ENCODE data around the gene KCNK7. TPM values are rescaled to one million over a fixed set of nuclear protein-coding genes. Genes with fewer than 3 reads are reported as not detected.

The KCNK7 gene
- total RNA-seq, 1 experiment from 2014 or later, result 0.69 TPM

GRCh38 chr11:65575568-65576231 is 19.9 kb downstream of the KCNK7 start, which contains the start of gene EHBP1L1:
EHBP1L1 (plus strand) TSS chr11:65576053; CDS start chr11:65576303, 250 bp downstream.
- ChIA-PET POLR2A (interaction anchor here (0.5 kb wide), 1 partner anchor 57 kb away, joined by 3 read pairs; no protein-coding TSS in a partner anchor), CTCF (interaction anchor here (0.5 to 2.2 kb wide), 4 partner anchors 12 to 727 kb away, joined by 3 to 7 read pairs (median 4); no protein-coding TSS in a partner anchor)
- Histone ChIP-seq H3K9me3 (ENCODE audit: control insufficient read depth, insufficient read depth, low read depth, low read length) (no peaks in the 10 kb centered on the region), H3K4me3 (ENCODE audit: low read depth in 2 of 2, low read length in 2 of 2) (peak within 1 kb of the TSS; percentile 82 to 93), H3K4me1 (ENCODE audit: control insufficient read depth, insufficient read depth, low read length) (peaks cover 50% of the 10 kb centered on the region), H3K27ac (ENCODE audit: low read length) (peak within 1 kb of the TSS; percentile 99), H3K27me3 (ENCODE audit: control insufficient read depth, insufficient read depth, low read length) (no peaks in the 10 kb centered on the region), H3K36me3 (ENCODE audit: control insufficient read depth, insufficient read depth, low read length) (no peaks in the 10 kb centered on the region; the same call in 1 of the 2 replicates)
- intact Hi-C loops (cut with micrococcal nuclease; ENCODE audit: unreplicated experiment) (loop anchor here (2.0 kb wide), 1 partner anchor 39 kb away; the partner anchor contains the start of genes MAP3K11 and PCNX3), in situ Hi-C loops (cut with HindIII; ENCODE audit: low pct_unique_long_range_greater_than_20kb, low sequenced_read_pairs) (no loop called here)
- TF ChIP-seq CTCF (IDR thresholded peaks at IDR 0.05) (no peak), TCF7L2 (IDR thresholded peaks at IDR 0.05; ENCODE audit: low read depth, low read length) (no peak), REST (IDR thresholded peaks at IDR 0.05; ENCODE audit: insufficient read depth in 1 of 2, low read depth in 2 of 2, low read length in 1 of 2) (no peak), POLR2AphosphoS5 (IDR thresholded peaks at IDR 0.05; ENCODE audit: low read depth, low read length) (no peak), SIN3A (IDR thresholded peaks at IDR 0.05; ENCODE audit: borderline replicate concordance, insufficient read depth, low read depth, low read length) (no peak)
- DNase-seq (ENCODE audit: low read depth, low spot score), result no peak
- peak; percentile 26 for ATAC-seq
- no TSS peak for BruUV-seq (replicated peaks)

- H3K4me1 ChIP-seq (ENCODE audit: control insufficient read depth, insufficient read depth, low read length), result peaks cover 50% of the 10 kb centered on the region
- H3K4me3 ChIP-seq (ENCODE audit: low read depth in 2 of 2, low read length in 2 of 2), result peak overlapping the region; percentile 82 to 93
- no peak for ATAC-seq
- H3K27ac ChIP-seq (ENCODE audit: low read length), result peak overlapping the region; percentile 99
- no peaks in the 10 kb centered on the region; the same call in 1 of the 2 replicates for H3K36me3 ChIP-seq (ENCODE audit: control insufficient read depth, insufficient read depth, low read length)
- no peak for DNase-seq (ENCODE audit: low read depth, low spot score)
- H3K27me3 ChIP-seq (ENCODE audit: control insufficient read depth, insufficient read depth, low read length), result no peaks in the 10 kb centered on the region
- in situ Hi-C loops (cut with HindIII; ENCODE audit: low pct_unique_long_range_greater_than_20kb, low sequenced_read_pairs), result no loop called here
- POLR2A ChIA-PET, result interaction anchor here (0.5 kb wide), 1 partner anchor 56 kb away, joined by 3 read pairs; no protein-coding TSS in a partner anchor
- BruUV-seq (replicated peaks), result no TSS peak
- no peaks in the 10 kb centered on the region for H3K9me3 ChIP-seq (ENCODE audit: control insufficient read depth, insufficient read depth, low read depth, low read length)
- intact Hi-C loops (cut with micrococcal nuclease; ENCODE audit: unreplicated experiment), result no loop called here
- TF ChIP-seq TCF7L2 (IDR thresholded peaks at IDR 0.05; ENCODE audit: low read depth, low read length) (no peak), SIN3A (IDR thresholded peaks at IDR 0.05; ENCODE audit: borderline replicate concordance, insufficient read depth, low read depth, low read length) (no peak), POLR2AphosphoS5 (IDR thresholded peaks at IDR 0.05; ENCODE audit: low read depth, low read length) (no peak; the same call in none of the 2 replicates), REST (IDR thresholded peaks at IDR 0.05; ENCODE audit: insufficient read depth in 1 of 2, low read depth in 2 of 2, low read length in 1 of 2) (no peak), CTCF (IDR thresholded peaks at IDR 0.05) (no peak)
- CTCF ChIA-PET, result interaction anchor here (2.2 kb wide), 1 partner anchor 19 kb away, joined by 7 read pairs; no protein-coding TSS in a partner anchor
Observed at GRCh38 chr11:65574811-65575567, 20.6 kb downstream of the KCNK7 start.

Measured in Panc1 (cell line).